Measurements from ENCODE around the gene CAGE1.

Gene CAGE1

DNA sequence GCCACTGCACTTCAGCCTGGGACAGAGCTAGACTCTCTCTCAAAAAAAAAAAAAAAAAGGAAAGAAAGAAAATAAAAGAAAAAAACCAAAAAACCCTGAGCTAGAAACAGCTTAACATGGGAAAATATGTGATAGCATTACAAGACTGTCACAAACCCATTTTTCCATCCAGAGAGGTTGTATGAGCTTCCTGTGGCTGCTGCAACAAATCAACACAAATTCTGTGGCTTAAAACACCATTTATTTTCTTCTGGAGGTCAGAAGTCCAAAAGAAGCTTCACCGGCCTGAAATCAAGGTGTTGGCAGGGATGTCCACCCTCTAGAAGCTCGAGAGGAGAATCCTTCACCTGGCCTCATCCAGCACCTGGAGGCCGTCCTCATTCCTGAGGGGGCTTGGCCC lies 54.9 kb downstream of the CAGE1 start:
- no peak for DNase-seq
- no peak overlapping the region for H3K4ac ChIP-seq (ENCODE audit: low read depth, low read length)
- no peaks in the 10 kb centered on the region for H3K9me3 ChIP-seq (ENCODE audit: insufficient read depth, low read depth, low read length)
- H3K4me1 ChIP-seq (ENCODE audit: control insufficient read depth in 1 of 2, insufficient read depth in 2 of 2, low read length in 2 of 2): no peaks in the 10 kb centered on the region
- no peaks in the 10 kb centered on the region for H3K36me3 ChIP-seq (ENCODE audit: control insufficient read depth in 1 of 2, insufficient read depth in 2 of 2, low read length in 2 of 2)
- H2AK5ac ChIP-seq (ENCODE audit: low read length): no peak overlapping the region
- no peak overlapping the region for H3K4me2 ChIP-seq (ENCODE audit: low read length)
- no peak overlapping the region for H2BK12ac ChIP-seq (ENCODE audit: low read length)
- H3K14ac ChIP-seq (ENCODE audit: low read length): no peak overlapping the region
- no peaks in the 10 kb centered on the region for H3K79me2 ChIP-seq (ENCODE audit: control insufficient read depth, insufficient read depth, low read length, poor library complexity)
- no peak overlapping the region for H3K27ac ChIP-seq (ENCODE audit: low read depth, low read length)
- no peak overlapping the region for H3K9ac ChIP-seq (ENCODE audit: low read length)
- H3K79me1 ChIP-seq (ENCODE audit: low read length): no peaks in the 10 kb centered on the region
- H4K91ac ChIP-seq (ENCODE audit: low read depth, low read length): no peak overlapping the region
- no peak overlapping the region for H2BK120ac ChIP-seq (ENCODE audit: insufficient read depth, low read length, poor library complexity)
- no peak overlapping the region for H4K12ac ChIP-seq (ENCODE audit: low read depth, low read length)
- H3K23ac ChIP-seq (ENCODE audit: low read length): no peak overlapping the region
- no peaks in the 10 kb centered on the region for H3K27me3 ChIP-seq (ENCODE audit: insufficient read depth, low read length)
- H4K8ac ChIP-seq (ENCODE audit: low read depth, low read length): no peak overlapping the region
- H2AFZ ChIP-seq (ENCODE audit: insufficient read depth, low read length, poor library complexity): no peak overlapping the region
- H2BK5ac ChIP-seq (ENCODE audit: low read depth, low read length, poor library complexity): no peak overlapping the region
- H3K4me3 ChIP-seq (ENCODE audit: low read depth, low read length): no peak overlapping the region
- no CpG with 5 or more reads among the region's 3 CpGs for WGBS (ENCODE audit: extremely low coverage, insufficient coverage, insufficient read length)
- no peak overlapping the region for H3K18ac ChIP-seq (ENCODE audit: low read length)

DNA sequence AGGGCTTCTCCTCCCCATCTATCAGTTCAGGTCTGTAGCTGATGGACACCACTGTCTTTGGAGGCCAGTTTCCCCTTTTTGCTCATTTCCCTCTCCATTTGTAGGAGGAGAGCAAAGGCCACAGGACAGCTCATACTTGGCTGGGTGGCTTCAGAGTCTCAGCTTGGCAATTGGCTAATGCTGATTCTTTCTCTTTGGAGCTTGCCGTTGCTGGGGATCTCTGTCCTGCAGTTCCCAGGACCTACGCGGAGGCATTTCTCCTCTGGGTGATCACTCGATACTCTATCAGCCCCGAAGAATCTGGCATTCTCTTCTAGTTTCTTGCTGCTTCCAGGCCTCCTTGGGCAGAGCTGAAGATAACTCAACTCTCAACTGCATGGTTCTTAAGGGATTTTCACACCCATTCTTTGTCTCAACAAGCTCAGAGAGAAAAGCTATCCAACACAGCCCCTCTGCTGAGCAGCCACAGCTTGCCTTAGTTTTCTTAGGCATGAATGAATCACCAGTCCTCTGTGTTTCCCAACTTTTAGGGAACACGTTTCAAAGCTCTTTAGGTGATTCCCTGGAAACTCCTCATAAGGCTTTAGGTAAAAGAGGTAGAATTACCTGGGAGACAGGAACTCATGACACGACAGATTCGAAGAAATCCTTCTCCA lies 57.3 kb downstream of the CAGE1 start:
- H3K14ac ChIP-seq (ENCODE audit: low read length): no peak overlapping the region
- H3K36me3 ChIP-seq (ENCODE audit: control insufficient read depth in 1 of 2, insufficient read depth in 2 of 2, low read length in 2 of 2): no peaks in the 10 kb centered on the region
- H2BK120ac ChIP-seq (ENCODE audit: insufficient read depth, low read length, poor library complexity): no peak overlapping the region
- no peak overlapping the region for H2AK5ac ChIP-seq (ENCODE audit: low read length)
- H3K4ac ChIP-seq (ENCODE audit: low read depth, low read length): no peak overlapping the region
- no peaks in the 10 kb centered on the region for H3K9me3 ChIP-seq (ENCODE audit: insufficient read depth, low read depth, low read length)
- H4K12ac ChIP-seq (ENCODE audit: low read depth, low read length): no peak overlapping the region
- no peak overlapping the region for H2BK12ac ChIP-seq (ENCODE audit: low read length)
- H2BK5ac ChIP-seq (ENCODE audit: low read depth, low read length, poor library complexity): no peak overlapping the region
- no peak overlapping the region for H4K8ac ChIP-seq (ENCODE audit: low read depth, low read length)
- no peak overlapping the region for H3K18ac ChIP-seq (ENCODE audit: low read length)
- no peak overlapping the region for H3K4me3 ChIP-seq (ENCODE audit: low read depth, low read length)
- no peaks in the 10 kb centered on the region for H3K79me2 ChIP-seq (ENCODE audit: control insufficient read depth, insufficient read depth, low read length, poor library complexity)
- no peak overlapping the region for H3K4me2 ChIP-seq (ENCODE audit: low read length)
- H3K27me3 ChIP-seq (ENCODE audit: insufficient read depth, low read length): no peaks in the 10 kb centered on the region
- no peak overlapping the region for H3K23ac ChIP-seq (ENCODE audit: low read length)
- no peak for DNase-seq
- H3K79me1 ChIP-seq (ENCODE audit: low read length): no peaks in the 10 kb centered on the region
- H2AFZ ChIP-seq (ENCODE audit: insufficient read depth, low read length, poor library complexity): no peak overlapping the region
- H3K9ac ChIP-seq (ENCODE audit: low read length): no peak overlapping the region
- H3K4me1 ChIP-seq (ENCODE audit: control insufficient read depth in 1 of 2, insufficient read depth in 2 of 2, low read length in 2 of 2): no peaks in the 10 kb centered on the region
- H3K27ac ChIP-seq (ENCODE audit: low read depth, low read length): no peak overlapping the region
- no CpG with 5 or more reads among the region's 8 CpGs for WGBS (ENCODE audit: extremely low coverage, insufficient coverage, insufficient read length)
- no peak overlapping the region for H4K91ac ChIP-seq (ENCODE audit: low read depth, low read length)

DNA sequence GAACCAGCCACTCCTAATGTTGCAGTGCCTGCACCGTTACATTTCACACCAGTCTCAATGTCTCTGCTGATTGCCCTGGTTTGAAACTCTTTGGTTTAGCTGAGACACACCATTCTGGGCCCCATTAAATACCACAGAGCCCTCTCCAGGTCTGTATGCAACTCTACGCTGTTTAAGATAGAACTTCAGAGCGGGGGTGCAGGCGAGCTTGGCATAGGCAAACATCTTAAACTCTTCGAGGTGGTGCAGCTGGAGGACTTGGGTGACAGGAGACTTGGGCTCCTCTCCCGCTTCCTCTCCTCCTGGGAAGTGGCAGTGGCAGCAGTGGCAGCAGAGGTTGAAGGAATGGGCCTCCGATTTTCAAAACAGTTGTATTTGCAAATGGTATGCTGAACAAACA lies 58.1 kb downstream of the CAGE1 start:
- H3K23ac ChIP-seq (ENCODE audit: low read length): no peak overlapping the region
- H3K9me3 ChIP-seq (ENCODE audit: insufficient read depth, low read depth, low read length): no peaks in the 10 kb centered on the region
- no peak overlapping the region for H3K4me2 ChIP-seq (ENCODE audit: low read length)
- H3K4me1 ChIP-seq (ENCODE audit: control insufficient read depth in 1 of 2, insufficient read depth in 2 of 2, low read length in 2 of 2): no peaks in the 10 kb centered on the region
- WGBS (ENCODE audit: extremely low coverage, insufficient coverage, insufficient read length): no CpG with 5 or more reads among the region's 7 CpGs
- no peak overlapping the region for H3K27ac ChIP-seq (ENCODE audit: low read depth, low read length)
- H3K36me3 ChIP-seq (ENCODE audit: control insufficient read depth in 1 of 2, insufficient read depth in 2 of 2, low read length in 2 of 2): no peaks in the 10 kb centered on the region
- H3K79me1 ChIP-seq (ENCODE audit: low read length): no peaks in the 10 kb centered on the region
- no peak overlapping the region for H3K4ac ChIP-seq (ENCODE audit: low read depth, low read length)
- H3K9ac ChIP-seq (ENCODE audit: low read length): no peak overlapping the region
- H2BK5ac ChIP-seq (ENCODE audit: low read depth, low read length, poor library complexity): no peak overlapping the region
- no peak overlapping the region for H2AFZ ChIP-seq (ENCODE audit: insufficient read depth, low read length, poor library complexity)
- no peak overlapping the region for H3K4me3 ChIP-seq (ENCODE audit: low read depth, low read length)
- no peak overlapping the region for H3K18ac ChIP-seq (ENCODE audit: low read length)
- no peak overlapping the region for H2BK12ac ChIP-seq (ENCODE audit: low read length)
- H3K79me2 ChIP-seq (ENCODE audit: control insufficient read depth, insufficient read depth, low read length, poor library complexity): no peaks in the 10 kb centered on the region
- no peaks in the 10 kb centered on the region for H3K27me3 ChIP-seq (ENCODE audit: insufficient read depth, low read length)
- DNase-seq: no peak
- no peak overlapping the region for H4K8ac ChIP-seq (ENCODE audit: low read depth, low read length)
- no peak overlapping the region for H4K91ac ChIP-seq (ENCODE audit: low read depth, low read length)
- no peak overlapping the region for H3K14ac ChIP-seq (ENCODE audit: low read length)
- no peak overlapping the region for H4K12ac ChIP-seq (ENCODE audit: low read depth, low read length)
- no peak overlapping the region for H2AK5ac ChIP-seq (ENCODE audit: low read length)
- no peak overlapping the region for H2BK120ac ChIP-seq (ENCODE audit: insufficient read depth, low read length, poor library complexity)

DNA sequence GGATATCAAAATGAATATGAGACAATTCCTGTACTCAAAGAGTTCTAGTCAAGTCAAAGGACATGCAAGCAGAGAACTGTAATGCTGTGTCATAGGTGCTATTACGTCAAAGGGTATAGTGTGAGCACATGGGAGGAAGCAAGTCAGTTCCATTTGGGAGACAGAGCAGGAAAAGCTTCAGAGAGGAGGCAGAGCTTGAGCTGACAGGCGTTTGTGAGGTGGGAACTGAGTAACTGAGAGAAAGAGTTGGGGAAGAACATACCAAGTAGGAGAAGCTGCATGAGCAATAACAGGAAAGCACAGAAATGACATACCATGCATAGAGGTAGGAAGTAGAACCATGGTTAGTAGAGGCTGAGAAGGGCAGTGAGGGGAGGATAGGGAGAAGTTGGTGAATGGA lies 61.3 kb downstream of the CAGE1 start:
- no peak overlapping the region for H3K4me3 ChIP-seq (ENCODE audit: low read depth, low read length)
- H3K27ac ChIP-seq (ENCODE audit: low read depth, low read length): no peak overlapping the region
- no peak overlapping the region for H3K18ac ChIP-seq (ENCODE audit: low read length)
- H2AFZ ChIP-seq (ENCODE audit: insufficient read depth, low read length, poor library complexity): no peak overlapping the region
- H2BK12ac ChIP-seq (ENCODE audit: low read length): no peak overlapping the region
- no peaks in the 10 kb centered on the region for H3K27me3 ChIP-seq (ENCODE audit: insufficient read depth, low read length)
- H3K4me1 ChIP-seq (ENCODE audit: control insufficient read depth in 1 of 2, insufficient read depth in 2 of 2, low read length in 2 of 2): no peaks in the 10 kb centered on the region
- H3K9me3 ChIP-seq (ENCODE audit: insufficient read depth, low read depth, low read length): no peaks in the 10 kb centered on the region
- no peak for DNase-seq
- H3K23ac ChIP-seq (ENCODE audit: low read length): no peak overlapping the region
- no peak overlapping the region for H4K8ac ChIP-seq (ENCODE audit: low read depth, low read length)
- H3K79me2 ChIP-seq (ENCODE audit: control insufficient read depth, insufficient read depth, low read length, poor library complexity): no peaks in the 10 kb centered on the region
- H2AK5ac ChIP-seq (ENCODE audit: low read length): no peak overlapping the region
- no peak overlapping the region for H3K4ac ChIP-seq (ENCODE audit: low read depth, low read length)
- no peak overlapping the region for H2BK120ac ChIP-seq (ENCODE audit: insufficient read depth, low read length, poor library complexity)
- H3K36me3 ChIP-seq (ENCODE audit: control insufficient read depth in 1 of 2, insufficient read depth in 2 of 2, low read length in 2 of 2): no peaks in the 10 kb centered on the region
- H3K14ac ChIP-seq (ENCODE audit: low read length): no peak overlapping the region
- no peak overlapping the region for H3K4me2 ChIP-seq (ENCODE audit: low read length)
- H2BK5ac ChIP-seq (ENCODE audit: low read depth, low read length, poor library complexity): no peak overlapping the region
- H3K79me1 ChIP-seq (ENCODE audit: low read length): no peaks in the 10 kb centered on the region
- no peak overlapping the region for H3K9ac ChIP-seq (ENCODE audit: low read length)
- no peak overlapping the region for H4K12ac ChIP-seq (ENCODE audit: low read depth, low read length)
- no CpG with 5 or more reads among the region's 2 CpGs for WGBS (ENCODE audit: extremely low coverage, insufficient coverage, insufficient read length)
- H4K91ac ChIP-seq (ENCODE audit: low read depth, low read length): no peak overlapping the region
